ENCODE data around the gene ST8SIA4.

DNA sequence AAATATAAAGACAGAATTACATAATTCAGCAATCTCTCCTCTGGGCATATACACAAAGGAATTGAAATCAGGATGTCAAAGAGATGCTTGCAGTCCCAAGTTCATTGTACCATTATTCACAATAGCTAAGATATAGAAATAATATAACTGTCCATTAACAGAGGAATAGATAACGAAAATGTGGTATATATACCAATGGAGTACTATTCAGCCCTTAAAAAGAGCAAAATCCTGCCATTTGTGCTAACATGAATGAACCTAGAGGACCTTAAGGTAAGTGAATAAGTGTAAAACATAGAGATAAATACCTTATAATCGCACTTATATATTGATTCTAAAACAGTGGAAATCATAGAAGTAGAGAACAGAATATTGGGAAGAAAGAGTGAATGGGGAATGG, 7.0 kb downstream of the ST8SIA4 start:
- TF ChIP-seq, protein P1, sequence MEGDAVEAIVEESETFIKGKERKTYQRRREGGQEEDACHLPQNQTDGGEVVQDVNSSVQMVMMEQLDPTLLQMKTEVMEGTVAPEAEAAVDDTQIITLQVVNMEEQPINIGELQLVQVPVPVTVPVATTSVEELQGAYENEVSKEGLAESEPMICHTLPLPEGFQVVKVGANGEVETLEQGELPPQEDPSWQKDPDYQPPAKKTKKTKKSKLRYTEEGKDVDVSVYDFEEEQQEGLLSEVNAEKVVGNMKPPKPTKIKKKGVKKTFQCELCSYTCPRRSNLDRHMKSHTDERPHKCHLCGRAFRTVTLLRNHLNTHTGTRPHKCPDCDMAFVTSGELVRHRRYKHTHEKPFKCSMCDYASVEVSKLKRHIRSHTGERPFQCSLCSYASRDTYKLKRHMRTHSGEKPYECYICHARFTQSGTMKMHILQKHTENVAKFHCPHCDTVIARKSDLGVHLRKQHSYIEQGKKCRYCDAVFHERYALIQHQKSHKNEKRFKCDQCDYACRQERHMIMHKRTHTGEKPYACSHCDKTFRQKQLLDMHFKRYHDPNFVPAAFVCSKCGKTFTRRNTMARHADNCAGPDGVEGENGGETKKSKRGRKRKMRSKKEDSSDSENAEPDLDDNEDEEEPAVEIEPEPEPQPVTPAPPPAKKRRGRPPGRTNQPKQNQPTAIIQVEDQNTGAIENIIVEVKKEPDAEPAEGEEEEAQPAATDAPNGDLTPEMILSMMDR (IDR thresholded peaks at IDR 0.05; ENCODE audit: extremely low read depth in 1 of 2, insufficient read depth in 1 of 2, low read depth in 1 of 2, low read length in 2 of 2), result no peak
- TF ChIP-seq, protein P2, sequence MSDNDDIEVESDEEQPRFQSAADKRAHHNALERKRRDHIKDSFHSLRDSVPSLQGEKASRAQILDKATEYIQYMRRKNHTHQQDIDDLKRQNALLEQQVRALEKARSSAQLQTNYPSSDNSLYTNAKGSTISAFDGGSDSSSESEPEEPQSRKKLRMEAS (IDR thresholded peaks at IDR 0.05; ENCODE audit: insufficient read depth, insufficient read length), result no peak
- TF ChIP-seq GATA2 (IDR thresholded peaks at IDR 0.05; ENCODE audit: insufficient read depth, insufficient read length, low read depth, low read length) (no peak), EZH2 (IDR thresholded peaks at IDR 0.05; ENCODE audit: borderline replicate concordance, low read depth, low read length, severe bottlenecking) (no peak)

Measured in endothelial cell of umbilical vein (primary cell).